SK-N-SH treated with all-trans-retinoic acid at 6 μM for 48 hours (cell line): Measurements from ENCODE around the gene PMP22.
"Not testable (repeated sequence)": the region's sequence is repeated elsewhere in the genome, so short reads cannot be mapped to it uniquely, and the experiment has no call there.

Experiments used
- ATAC-seq: fragments of 200-7000 bp; cut with Tn5 transposase; 3 replicates; pipeline ENCODE4 v1.9.1; 2020; ENCODE audit warnings: mild to moderate bottlenecking, moderate library complexity
- ARNTL ChIP-seq: fragments of 450-650 bp; formaldehyde crosslinking; IDR thresholded peaks from 2 replicates; pipeline ENCODE4 v1.5.0; 2020; ENCODE audit warnings: low read depth, mild to moderate bottlenecking, moderate library complexity, borderline replicate concordance
- BACH2 ChIP-seq: fragments of 250-450 bp; sonication (Bioruptor Pico); IDR thresholded peaks from 2 replicates; pipeline ENCODE4 v1.9.0; 2021; ENCODE audit warnings: mild to moderate bottlenecking, borderline replicate concordance
- CSDC2 ChIP-seq: fragments of 250-450 bp; sonication (Bioruptor Pico); IDR thresholded peaks from 2 replicates; pipeline ENCODE4 v1.5.0; 2020; ENCODE audit warnings: mild to moderate bottlenecking, moderate library complexity
- GLIS3 ChIP-seq: fragments of 250-450 bp; sonication (Bioruptor Pico); IDR thresholded peaks from 2 replicates; pipeline ENCODE4 v1.5.0; 2020; ENCODE audit warnings: mild to moderate bottlenecking, moderate library complexity
- OSR1 ChIP-seq: fragments of 250-450 bp; sonication (Bioruptor Pico); IDR thresholded peaks from 2 replicates; pipeline ENCODE4 v1.8.0; 2022; ENCODE audit warnings: moderate library complexity, mild to moderate bottlenecking, inconsistent platforms
- RARB ChIP-seq: fragments of 250-450 bp; sonication (Bioruptor Pico); IDR thresholded peaks from 2 replicates; pipeline ENCODE4 v1.8.0; 2021; ENCODE audit warnings: mild to moderate bottlenecking, moderate library complexity
- SNAI2 ChIP-seq: fragments of 250-450 bp; sonication (Bioruptor Pico); IDR thresholded peaks from 2 replicates; pipeline ENCODE4 v1.5.0; 2020; ENCODE audit warnings: mild to moderate bottlenecking, moderate library complexity
- TCF4 ChIP-seq: fragments of 250-450 bp; sonication (Bioruptor Pico); IDR thresholded peaks from 2 replicates; pipeline ENCODE4 v1.8.0; 2021; ENCODE audit warnings: mild to moderate bottlenecking, moderate library complexity, borderline replicate concordance
- TOX ChIP-seq: fragments of 250-450 bp; sonication (Bioruptor Pico); IDR thresholded peaks from 2 replicates; pipeline ENCODE4 v1.8.0; 2021; ENCODE audit warnings: mild to moderate bottlenecking, moderate library complexity, borderline replicate concordance
- ZC3H10 ChIP-seq: fragments of 250-450 bp; sonication (Bioruptor Pico); IDR thresholded peaks from 2 replicates; pipeline ENCODE4 v1.5.1; 2021; ENCODE audit warnings: mild to moderate bottlenecking, moderate library complexity
- ZFP3 ChIP-seq: fragments of 250-450 bp; sonication (Bioruptor Pico); IDR thresholded peaks from 2 replicates; pipeline ENCODE4 v1.5.0; 2020; ENCODE audit warnings: mild to moderate bottlenecking, moderate library complexity
- ZNF565 ChIP-seq: fragments of 450-650 bp; formaldehyde crosslinking; conservative IDR thresholded peaks from 2 replicates; pipeline ENCODE4 v1.5.0; 2020; ENCODE audit warnings: low read depth, mild to moderate bottlenecking, moderate library complexity
- ZNF70 ChIP-seq: fragments of 450-650 bp; formaldehyde crosslinking; IDR thresholded peaks from 2 replicates; pipeline ENCODE4 v1.5.0; 2020; ENCODE audit warnings: mild to moderate bottlenecking, moderate library complexity
- ZNF8 ChIP-seq: fragments of 450-650 bp; formaldehyde crosslinking; IDR thresholded peaks from 2 replicates; pipeline ENCODE4 v1.5.0; 2020; ENCODE audit warnings: mild to moderate bottlenecking, moderate library complexity
- TF ChIP-seq, protein P1 (sequence below): fragments of 250-450 bp; sonication (Bioruptor Pico); IDR thresholded peaks from 2 replicates; pipeline ENCODE4 v1.8.0; 2020; ENCODE audit warnings: mild to moderate bottlenecking, moderate library complexity, borderline replicate concordance
- TF ChIP-seq, protein P2 (sequence below): fragments of 250-450 bp; sonication (Bioruptor Pico); IDR thresholded peaks from 2 replicates; pipeline ENCODE4 v1.5.1; 2020; ENCODE audit warnings: low read depth, mild to moderate bottlenecking, moderate library complexity

Gene PMP22

DNA sequence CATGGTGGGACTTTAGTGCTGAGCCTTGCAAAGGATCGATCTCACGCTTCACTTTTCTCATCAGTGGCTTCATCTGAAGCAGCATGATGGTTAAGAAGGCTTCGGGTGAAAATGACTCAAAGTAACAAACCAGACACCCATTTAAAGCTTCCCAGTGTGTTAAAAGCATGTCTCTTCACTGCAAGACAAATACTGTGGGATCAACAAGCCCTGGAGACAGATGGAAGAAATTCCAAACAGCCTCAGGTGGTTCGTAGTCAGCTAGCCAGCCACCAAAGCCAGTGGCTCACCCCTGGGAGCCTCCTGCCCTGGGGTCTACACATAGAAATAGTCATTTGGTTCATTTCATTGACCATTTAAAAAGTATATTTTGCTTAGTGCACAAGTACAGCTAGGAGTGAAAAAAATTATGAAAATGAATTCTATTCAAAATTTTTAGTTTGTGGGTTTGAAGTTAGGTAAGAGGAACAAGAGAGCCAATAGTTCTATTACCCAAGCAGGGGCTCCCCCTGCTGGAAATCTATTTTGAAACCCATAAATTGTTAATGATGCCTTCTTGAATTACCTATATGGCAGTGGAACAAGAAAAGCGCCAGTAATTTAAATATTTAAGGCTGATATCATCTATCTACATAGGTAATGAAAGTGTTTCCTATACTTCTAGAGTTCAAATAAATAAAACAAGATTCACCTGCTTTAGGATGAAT lies 51.6 kb downstream of the PMP22 start:
- no peak for TF ChIP-seq ARNTL (CRISPR knock-in tag)
- ATAC-seq, result no peak

DNA sequence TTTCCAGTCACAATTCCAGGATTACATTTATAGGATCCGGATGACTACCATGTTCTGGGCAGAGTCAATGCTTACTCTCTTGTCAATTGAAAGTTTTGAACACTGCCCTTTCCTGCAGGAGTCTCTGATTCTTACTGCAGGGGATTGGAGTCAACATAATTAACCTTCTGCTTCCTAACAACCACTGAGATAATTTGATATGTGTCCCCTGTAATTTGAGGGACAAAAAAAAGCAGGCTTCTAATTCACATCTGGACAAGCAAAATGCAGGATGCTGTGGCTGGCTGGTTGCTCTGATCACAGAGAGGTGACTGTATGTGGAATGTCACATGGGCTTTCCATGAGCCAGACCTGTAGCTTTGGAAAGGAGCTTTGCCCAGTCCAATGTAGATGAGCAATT lies 54.9 kb downstream of the PMP22 start:
- TF ChIP-seq ZNF8 (CRISPR knock-in tag), result no peak
- peak; percentile 42; the same call in 1 of the 2 replicates for TF ChIP-seq TCF4 (CRISPR knock-in tag)
- ATAC-seq, result no peak

DNA sequence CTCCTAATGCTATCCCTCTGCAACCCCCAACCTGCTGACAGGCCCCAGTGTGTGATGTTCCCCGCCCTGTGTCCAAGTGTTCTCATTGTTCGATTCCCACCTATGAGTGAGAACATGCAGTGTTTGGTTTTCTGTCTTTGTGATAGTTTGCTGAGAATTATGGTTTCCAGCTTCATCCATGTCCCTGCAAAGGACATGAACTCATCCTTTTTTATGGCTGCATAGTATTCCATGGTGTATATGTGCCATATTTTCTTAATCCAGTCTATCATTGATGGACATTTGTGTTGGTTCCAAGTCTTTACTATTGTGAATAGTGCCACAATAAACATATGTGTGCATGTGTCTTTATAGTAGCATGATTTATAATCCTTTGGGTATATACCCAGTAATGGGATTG lies 62.1 kb downstream of the PMP22 start:
- ATAC-seq, result not testable (repeated sequence)

DNA sequence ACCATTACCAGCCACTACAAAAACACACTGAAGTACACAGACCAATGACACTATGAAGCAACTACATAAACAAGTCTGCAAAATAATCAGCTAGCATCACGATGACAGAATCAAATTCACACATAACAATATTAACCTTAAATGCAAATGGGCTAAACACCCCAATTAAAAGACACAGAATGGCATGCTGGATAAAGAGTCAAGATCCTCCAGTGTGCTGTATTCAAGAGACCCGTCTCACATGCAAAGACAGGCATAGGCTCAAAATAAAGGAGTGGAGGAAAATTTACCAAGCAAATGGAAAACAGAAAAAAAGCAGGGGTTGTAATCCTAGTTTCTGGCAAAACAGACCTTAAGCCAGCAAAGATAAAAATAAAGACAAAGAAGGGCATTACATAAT lies 64.6 kb downstream of the PMP22 start:
- ATAC-seq, result not testable (repeated sequence)

DNA sequence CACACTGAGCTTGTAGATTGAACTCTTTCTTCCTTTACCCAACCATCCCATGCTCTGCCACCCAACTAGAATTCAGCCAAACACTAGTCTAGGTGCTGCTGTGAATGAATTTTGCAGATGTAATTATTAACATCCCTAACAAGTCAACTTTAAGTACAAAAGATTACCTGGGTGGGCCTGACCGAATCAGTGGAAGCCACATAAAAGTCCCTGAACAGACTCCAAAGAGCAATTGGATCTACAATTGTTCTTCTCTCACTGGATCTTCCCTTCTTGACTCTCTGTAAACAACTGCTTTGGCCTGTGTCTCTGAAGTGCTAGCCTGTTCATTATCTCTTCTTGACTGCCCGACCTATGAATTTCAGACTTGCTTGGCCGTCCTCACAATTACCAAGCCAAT lies 67.9 kb downstream of the PMP22 start:
- TF ChIP-seq, protein P1, sequence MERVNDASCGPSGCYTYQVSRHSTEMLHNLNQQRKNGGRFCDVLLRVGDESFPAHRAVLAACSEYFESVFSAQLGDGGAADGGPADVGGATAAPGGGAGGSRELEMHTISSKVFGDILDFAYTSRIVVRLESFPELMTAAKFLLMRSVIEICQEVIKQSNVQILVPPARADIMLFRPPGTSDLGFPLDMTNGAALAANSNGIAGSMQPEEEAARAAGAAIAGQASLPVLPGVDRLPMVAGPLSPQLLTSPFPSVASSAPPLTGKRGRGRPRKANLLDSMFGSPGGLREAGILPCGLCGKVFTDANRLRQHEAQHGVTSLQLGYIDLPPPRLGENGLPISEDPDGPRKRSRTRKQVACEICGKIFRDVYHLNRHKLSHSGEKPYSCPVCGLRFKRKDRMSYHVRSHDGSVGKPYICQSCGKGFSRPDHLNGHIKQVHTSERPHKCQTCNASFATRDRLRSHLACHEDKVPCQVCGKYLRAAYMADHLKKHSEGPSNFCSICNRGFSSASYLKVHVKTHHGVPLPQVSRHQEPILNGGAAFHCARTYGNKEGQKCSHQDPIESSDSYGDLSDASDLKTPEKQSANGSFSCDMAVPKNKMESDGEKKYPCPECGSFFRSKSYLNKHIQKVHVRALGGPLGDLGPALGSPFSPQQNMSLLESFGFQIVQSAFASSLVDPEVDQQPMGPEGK (CRISPR knock-in tag), result no peak
- no peak for ATAC-seq

DNA sequence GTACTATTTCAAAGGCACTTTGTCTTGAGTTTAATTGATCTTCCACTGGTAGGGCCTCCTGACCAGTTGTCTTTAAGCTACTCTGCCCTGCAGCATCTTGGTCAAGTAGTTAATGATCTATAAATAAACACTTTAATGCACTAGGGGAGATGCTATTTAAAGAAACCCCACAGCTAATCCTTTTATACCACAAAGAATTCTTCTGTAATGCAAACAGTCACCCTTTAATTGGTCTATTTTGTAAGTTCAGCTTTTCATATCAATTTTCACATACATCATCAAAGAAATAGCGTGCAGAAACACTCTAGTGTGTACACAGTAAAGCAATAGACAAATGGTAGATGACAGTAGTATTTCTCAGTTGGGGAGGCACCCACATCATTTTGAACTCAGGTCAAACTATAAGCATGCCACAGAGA lies 70.3 kb downstream of the PMP22 start:
- no peak for ATAC-seq
- TF ChIP-seq ZNF8 (CRISPR knock-in tag) (no peak), ZC3H10 (CRISPR knock-in tag) (no peak), BACH2 (CRISPR knock-in tag) (no peak), RARB (CRISPR knock-in tag) (no peak), CSDC2 (CRISPR knock-in tag) (no peak), TOX (no peak), GLIS3 (CRISPR knock-in tag) (no peak), OSR1 (CRISPR knock-in tag) (no peak), TCF4 (CRISPR knock-in tag) (no peak)
- TF ChIP-seq, protein P2, sequence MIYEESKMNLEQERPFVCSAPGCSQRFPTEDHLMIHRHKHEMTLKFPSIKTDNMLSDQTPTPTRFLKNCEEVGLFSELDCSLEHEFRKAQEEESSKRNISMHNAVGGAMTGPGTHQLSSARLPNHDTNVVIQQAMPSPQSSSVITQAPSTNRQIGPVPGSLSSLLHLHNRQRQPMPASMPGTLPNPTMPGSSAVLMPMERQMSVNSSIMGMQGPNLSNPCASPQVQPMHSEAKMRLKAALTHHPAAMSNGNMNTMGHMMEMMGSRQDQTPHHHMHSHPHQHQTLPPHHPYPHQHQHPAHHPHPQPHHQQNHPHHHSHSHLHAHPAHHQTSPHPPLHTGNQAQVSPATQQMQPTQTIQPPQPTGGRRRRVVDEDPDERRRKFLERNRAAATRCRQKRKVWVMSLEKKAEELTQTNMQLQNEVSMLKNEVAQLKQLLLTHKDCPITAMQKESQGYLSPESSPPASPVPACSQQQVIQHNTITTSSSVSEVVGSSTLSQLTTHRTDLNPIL (CRISPR knock-in tag), result no peak

DNA sequence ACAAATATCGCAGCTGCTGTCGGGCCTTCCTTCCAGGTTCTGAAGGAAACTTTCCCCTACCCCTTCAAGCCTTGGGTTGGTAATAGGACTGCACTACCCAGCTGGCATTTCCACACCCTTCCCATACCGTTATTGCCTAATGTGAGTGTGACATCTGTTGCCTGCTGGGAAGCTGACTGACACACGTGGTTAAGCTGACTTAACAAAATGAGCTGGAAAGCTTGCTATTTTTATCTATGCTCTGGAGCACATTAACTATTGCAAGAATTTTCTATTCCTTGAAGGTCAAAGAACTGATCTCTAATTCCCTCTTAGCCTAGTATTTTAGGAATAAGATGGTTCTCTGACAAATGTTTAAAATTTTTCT lies 79.5 kb downstream of the PMP22 start:
- no peak for TF ChIP-seq ZC3H10 (CRISPR knock-in tag)
- TF ChIP-seq ZNF565 (CRISPR knock-in tag), result no peak
- TF ChIP-seq ZNF70 (CRISPR knock-in tag), result no peak
- no peak for TF ChIP-seq OSR1 (CRISPR knock-in tag)
- no peak for TF ChIP-seq SNAI2 (CRISPR knock-in tag)
- no peak for TF ChIP-seq RARB (CRISPR knock-in tag)
- ATAC-seq, result no peak

DNA sequence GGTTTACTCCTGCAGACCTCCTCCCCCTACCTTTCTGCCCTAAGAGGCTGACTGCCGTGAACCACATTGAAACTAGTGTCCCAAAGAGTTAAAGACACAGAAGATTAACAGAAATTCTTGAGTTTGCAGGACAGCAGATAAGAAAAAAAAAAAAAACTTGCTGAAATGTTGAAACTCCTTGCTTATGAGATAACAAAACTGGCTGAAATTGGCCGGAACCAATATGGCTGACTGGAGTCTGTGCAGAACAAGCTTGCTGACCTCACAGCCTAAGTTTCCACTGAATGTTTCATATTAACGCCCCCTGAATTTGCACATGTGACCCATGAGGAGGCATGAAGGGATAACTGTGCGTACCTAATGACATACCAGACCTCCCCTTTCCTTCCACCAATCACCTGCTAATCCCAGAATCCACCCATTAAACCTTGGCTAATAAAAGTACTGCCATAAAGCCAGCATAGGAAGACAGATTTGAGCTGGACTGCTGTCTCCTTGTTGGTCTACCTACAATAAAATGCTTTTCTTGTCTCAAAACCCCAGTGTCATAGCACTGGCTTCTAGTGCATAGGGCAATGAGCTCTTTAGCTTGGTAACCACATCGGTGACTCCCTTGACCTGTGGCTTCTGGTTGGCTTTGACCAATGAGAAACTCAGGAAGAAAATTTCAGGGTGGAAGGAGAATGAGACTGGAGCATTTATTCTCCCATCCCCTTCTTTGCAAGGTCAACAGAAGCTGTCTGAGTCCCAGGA lies 80.1 kb downstream of the PMP22 start:
- no peak for TF ChIP-seq BACH2 (CRISPR knock-in tag)
- ATAC-seq, result no peak

DNA sequence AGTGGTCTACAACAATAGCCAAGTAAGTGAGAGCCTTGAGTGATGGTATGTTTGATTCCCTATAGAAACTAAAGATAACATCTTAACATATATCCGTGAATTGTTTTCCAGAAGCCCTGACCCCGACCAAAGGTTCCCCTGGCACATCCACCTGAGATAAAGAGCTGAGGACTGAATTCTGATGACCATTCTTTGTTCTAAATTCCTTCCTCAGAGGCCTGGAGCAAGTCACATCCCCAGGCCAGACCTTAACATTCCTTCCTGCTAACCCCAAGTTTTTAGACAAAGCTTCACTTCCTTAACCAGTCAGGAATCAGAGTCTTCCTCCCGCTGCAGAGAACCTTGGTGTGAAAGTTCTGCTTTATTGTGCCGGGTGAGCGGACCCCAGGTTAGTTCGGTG lies 83.3 kb downstream of the PMP22 start:
- no peak for ATAC-seq
- TF ChIP-seq ARNTL (CRISPR knock-in tag) (no peak), ZFP3 (no peak)
- TF ChIP-seq, protein P2 (CRISPR knock-in tag), result no peak
